ENCODE measurements around the gene SYNJ2BP. TPM values are rescaled to one million over a fixed set of nuclear protein-coding genes. Genes with fewer than 3 reads are reported as not detected.

SYNJ2BP gene
- total and polyA plus RNA-seq, 2 donors (not counting 1 experiment from before 2014, with no cell fraction given) = 7.5 to 17.8 TPM

- no CpG with 5 or more reads among the region's 1 CpG for WGBS (ENCODE audit: insufficient coverage)
- H3K27ac ChIP-seq (ENCODE audit: low read length in 2 of 2) = no peak within 1 kb of the TSS
- H3K4me3 ChIP-seq (ENCODE audit: control extremely low read depth in 1 of 5, extremely low read depth in 1 of 5, insufficient read depth in 1 of 5, low read depth in 2 of 5, low read length in 4 of 5) = no peak within 1 kb of the TSS
- no peak within 1 kb of the TSS for H3K4me3 Mint-ChIP-seq
- H3K36me3 ChIP-seq (replicated peaks in 1 of 2; ENCODE audit: control extremely low read depth in 1 of 2, control insufficient read depth in 1 of 2, extremely low read depth in 1 of 2, insufficient read depth in 2 of 2, low read length in 1 of 2) = no peaks in the 10 kb centered on the region
- DNase-seq = no peak
- H2AFZ ChIP-seq (ENCODE audit: insufficient read depth, low read depth, low read length, poor library complexity, severe bottlenecking) = no peak within 1 kb of the TSS
- peaks cover 0 to 3% (median 0%) of the 10 kb centered on the region in 3 donors for H3K9me3 ChIP-seq (ENCODE audit: control extremely low read depth in 1 of 3, control insufficient read depth in 2 of 3, insufficient read depth in 1 of 3, low read length in 2 of 3)
- H3K4me1 ChIP-seq (ENCODE audit: control insufficient read depth in 2 of 2, insufficient read depth in 2 of 2, low read length in 2 of 2) = no peaks in the 10 kb centered on the region
- H3K79me2 ChIP-seq (ENCODE audit: control insufficient read depth, insufficient read depth, low read length) = no peaks in the 10 kb centered on the region
- ATAC-seq (ENCODE audit: low read depth) = no peak
- H3K4me2 ChIP-seq (replicated peaks; ENCODE audit: low read depth, low read length, poor library complexity, severe bottlenecking) = no peak within 1 kb of the TSS
- CTCF ChIA-PET = no interaction called here
- H3K4me1 Mint-ChIP-seq = no peaks in the 10 kb centered on the region
- H4K20me1 ChIP-seq (ENCODE audit: control insufficient read depth, insufficient read depth, low read length, poor library complexity, severe bottlenecking) = no peaks in the 10 kb centered on the region
- no peak within 1 kb of the TSS for H3K27ac Mint-ChIP-seq
- no peaks in the 10 kb centered on the region for H3K9me3 Mint-ChIP-seq (ENCODE audit: insufficient read depth)
- intact Hi-C loops (cut with micrococcal nuclease) = no loop called here
- no peak for TF ChIP-seq CTCF (IDR thresholded peaks at IDR 0.05)
- no peak for TF ChIP-seq EZH2 (IDR thresholded peaks at IDR 0.05; ENCODE audit: borderline replicate concordance, insufficient read depth, low read depth, low read length, poor library complexity, severe bottlenecking)
- peaks cover 7% of the 10 kb centered on the region for H3K27me3 Mint-ChIP-seq
- POLR2A ChIA-PET = no interaction called here
- H3K27me3 ChIP-seq (replicated peaks in 1 of 4; ENCODE audit: control extremely low read depth in 1 of 4, control insufficient read depth in 3 of 4, insufficient read depth in 4 of 4, low read length in 3 of 4) = no peaks in the 10 kb centered on the region
- no peak within 1 kb of the TSS for H3K9ac ChIP-seq (ENCODE audit: low read length)
Observed at GRCh38 chr14:70451874-70452273, 35.0 kb upstream of the SYNJ2BP start, which contains the start of gene ADAM21. TSS of gene ADAM21 (plus strand) at chr14:70452174. CDS start at chr14:70457500, 5,326 bp downstream.

GRCh38 chr14:70448633-70449340, 31.9 kb upstream of the SYNJ2BP start:
- CTCF ChIA-PET = no interaction called here
- Histone ChIP-seq H3K4me2 (replicated peaks; ENCODE audit: low read depth, low read length, poor library complexity, severe bottlenecking) (no peak overlapping the region), H3K79me2 (ENCODE audit: control insufficient read depth, insufficient read depth, low read length) (no peaks in the 10 kb centered on the region), H3K9me3 (ENCODE audit: control extremely low read depth in 1 of 3, control insufficient read depth in 2 of 3, insufficient read depth in 1 of 3, low read length in 2 of 3) (peaks cover 1 to 10% (median 10%) of the 10 kb centered on the region in 3 donors), H3K27ac (ENCODE audit: low read length in 2 of 2) (no peak overlapping the region), H4K20me1 (ENCODE audit: control insufficient read depth, insufficient read depth, low read length, poor library complexity, severe bottlenecking) (no peaks in the 10 kb centered on the region), H3K27me3 (replicated peaks in 1 of 4; ENCODE audit: control extremely low read depth in 1 of 4, control insufficient read depth in 3 of 4, insufficient read depth in 4 of 4, low read length in 3 of 4) (no peaks in the 10 kb centered on the region), H3K36me3 (replicated peaks in 1 of 2; ENCODE audit: control extremely low read depth in 1 of 2, control insufficient read depth in 1 of 2, extremely low read depth in 1 of 2, insufficient read depth in 2 of 2, low read length in 1 of 2) (no peaks in the 10 kb centered on the region), H3K4me3 (ENCODE audit: control extremely low read depth in 1 of 5, extremely low read depth in 1 of 5, insufficient read depth in 1 of 5, low read depth in 2 of 5, low read length in 4 of 5) (no peak overlapping the region), H2AFZ (ENCODE audit: insufficient read depth, low read depth, low read length, poor library complexity, severe bottlenecking) (no peak overlapping the region), H3K9ac (ENCODE audit: low read length) (no peak overlapping the region), H3K4me1 (ENCODE audit: control insufficient read depth in 2 of 2, insufficient read depth in 2 of 2, low read length in 2 of 2) (no peaks in the 10 kb centered on the region)
- ATAC-seq (ENCODE audit: low read depth) (no peak), DNase-seq (no peak)
- 100% methylated on average over 1 of the region's 4 CpGs for WGBS (ENCODE audit: insufficient coverage)
- H3K4me1 Mint-ChIP-seq = no peaks in the 10 kb centered on the region
- H3K4me3 Mint-ChIP-seq = no peak overlapping the region
- POLR2A ChIA-PET = no interaction called here
- H3K27me3 Mint-ChIP-seq = peaks cover 4% of the 10 kb centered on the region
- H3K27ac Mint-ChIP-seq = no peak overlapping the region
- peaks cover 2% of the 10 kb centered on the region for H3K9me3 Mint-ChIP-seq (ENCODE audit: insufficient read depth)
- intact Hi-C loops (cut with micrococcal nuclease) = no loop called here
- TF ChIP-seq CTCF (IDR thresholded peaks at IDR 0.05) (no peak), EZH2 (IDR thresholded peaks at IDR 0.05; ENCODE audit: borderline replicate concordance, insufficient read depth, low read depth, low read length, poor library complexity, severe bottlenecking) (no peak)
